ENCODE data around the gene TROAP.

- no peak for TF ChIP-seq CTCFL (IDR thresholded peaks at IDR 0.05; ENCODE audit: borderline replicate concordance, insufficient read depth, low read depth, low read length, poor library complexity, severe bottlenecking)
- no peak for TF ChIP-seq SRF (CRISPR knock-in tag; IDR thresholded peaks at IDR 0.05)
- TF ChIP-seq HIVEP1 (CRISPR knock-in tag; IDR thresholded peaks at IDR 0.05): no peak
- TF ChIP-seq FOXP4 (CRISPR knock-in tag; IDR thresholded peaks at IDR 0.05; ENCODE audit: borderline replicate concordance): no peak
- TF ChIP-seq ZNF407 (IDR thresholded peaks at IDR 0.05; ENCODE audit: low read depth): no peak
- no peak for TF ChIP-seq FOXK1 (CRISPR knock-in tag; IDR thresholded peaks at IDR 0.05; ENCODE audit: borderline replicate concordance)
- TF ChIP-seq CHD4 (IDR thresholded peaks at IDR 0.05; ENCODE audit: insufficient read depth, insufficient replicate concordance, low read depth, low read length, poor library complexity, severe bottlenecking): no peak
- TF ChIP-seq, protein P1, sequence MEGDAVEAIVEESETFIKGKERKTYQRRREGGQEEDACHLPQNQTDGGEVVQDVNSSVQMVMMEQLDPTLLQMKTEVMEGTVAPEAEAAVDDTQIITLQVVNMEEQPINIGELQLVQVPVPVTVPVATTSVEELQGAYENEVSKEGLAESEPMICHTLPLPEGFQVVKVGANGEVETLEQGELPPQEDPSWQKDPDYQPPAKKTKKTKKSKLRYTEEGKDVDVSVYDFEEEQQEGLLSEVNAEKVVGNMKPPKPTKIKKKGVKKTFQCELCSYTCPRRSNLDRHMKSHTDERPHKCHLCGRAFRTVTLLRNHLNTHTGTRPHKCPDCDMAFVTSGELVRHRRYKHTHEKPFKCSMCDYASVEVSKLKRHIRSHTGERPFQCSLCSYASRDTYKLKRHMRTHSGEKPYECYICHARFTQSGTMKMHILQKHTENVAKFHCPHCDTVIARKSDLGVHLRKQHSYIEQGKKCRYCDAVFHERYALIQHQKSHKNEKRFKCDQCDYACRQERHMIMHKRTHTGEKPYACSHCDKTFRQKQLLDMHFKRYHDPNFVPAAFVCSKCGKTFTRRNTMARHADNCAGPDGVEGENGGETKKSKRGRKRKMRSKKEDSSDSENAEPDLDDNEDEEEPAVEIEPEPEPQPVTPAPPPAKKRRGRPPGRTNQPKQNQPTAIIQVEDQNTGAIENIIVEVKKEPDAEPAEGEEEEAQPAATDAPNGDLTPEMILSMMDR (IDR thresholded peaks at IDR 0.05 in 2 of 3, conservative IDR thresholded peaks at IDR 0.05 in 1 of 3; ENCODE audit: insufficient read depth in 2 of 3, low read depth in 1 of 3, low read length in 3 of 3): no peak
- TF ChIP-seq E2F3 (CRISPR knock-in tag; IDR thresholded peaks at IDR 0.05): no peak
- TF ChIP-seq ZNF589 (CRISPR knock-in tag; IDR thresholded peaks at IDR 0.05; ENCODE audit: low read depth): no peak
- TF ChIP-seq, protein P2, sequence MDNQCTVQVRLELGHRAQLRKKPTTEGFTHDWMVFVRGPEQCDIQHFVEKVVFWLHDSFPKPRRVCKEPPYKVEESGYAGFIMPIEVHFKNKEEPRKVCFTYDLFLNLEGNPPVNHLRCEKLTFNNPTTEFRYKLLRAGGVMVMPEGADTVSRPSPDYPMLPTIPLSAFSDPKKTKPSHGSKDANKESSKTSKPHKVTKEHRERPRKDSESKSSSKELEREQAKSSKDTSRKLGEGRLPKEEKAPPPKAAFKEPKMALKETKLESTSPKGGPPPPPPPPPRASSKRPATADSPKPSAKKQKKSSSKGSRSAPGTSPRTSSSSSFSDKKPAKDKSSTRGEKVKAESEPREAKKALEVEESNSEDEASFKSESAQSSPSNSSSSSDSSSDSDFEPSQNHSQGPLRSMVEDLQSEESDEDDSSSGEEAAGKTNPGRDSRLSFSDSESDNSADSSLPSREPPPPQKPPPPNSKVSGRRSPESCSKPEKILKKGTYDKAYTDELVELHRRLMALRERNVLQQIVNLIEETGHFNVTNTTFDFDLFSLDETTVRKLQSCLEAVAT (IDR thresholded peaks at IDR 0.05): peak in 1 of 2 experiments; percentile 57; a peak in 1 of 4 replicates
Measured at GRCh38 chr12:49367381-49368239, 44.6 kb downstream of the TROAP start, which contains the start of gene SPATS2.

All from K562 (cell line).